GM18517 (cell line): ENCODE measurements around the gene SLC35A4.

Experiments used
- ATAC-seq: cut with Tn5 transposase; IDR thresholded peaks from one replicate; pipeline ENCODE4 v1.9.1; 2021; ENCODE audit warnings: mild to moderate bottlenecking, moderate library complexity; ENCODE audit not compliant: unreplicated experiment

SLC35A4 gene

GRCh38 chr5:140564196-140565023, at the start of gene SLC35A4, which contains the start of gene APBB3:
Gene SLC35A4 (plus strand): TSS chr5:140564828. CDS start chr5:140567170, 2,342 bp downstream.
Gene APBB3 (minus strand): TSS chr5:140564598. CDS start chr5:140564245, 353 bp downstream.
- peak; percentile 77 for ATAC-seq

GRCh38 chr5:140524003-140524402, 40.6 kb upstream of the SLC35A4 start:
- no peak for ATAC-seq

- no peak for ATAC-seq
These were observed 24.4 kb upstream of the SLC35A4 start for GRCh38 chr5:140540227-140540626.

GRCh38 chr5:140542972-140543371, 21.7 kb upstream of the SLC35A4 start:
- ATAC-seq = no peak

- no peak for ATAC-seq
These were observed 19.6 kb upstream of the SLC35A4 start for GRCh38 chr5:140544986-140545385.

GRCh38 chr5:140545606-140546005, 19.0 kb upstream of the SLC35A4 start:
- ATAC-seq = no peak

GRCh38 chr5:140546851-140547507, 17.6 kb upstream of the SLC35A4 start:
- no peak for ATAC-seq

GRCh38 chr5:140547508-140548299, 16.9 kb upstream of the SLC35A4 start, which contains the start of gene EIF4EBP3:
Gene EIF4EBP3 (plus strand): TSS chr5:140547662. CDS start chr5:140547738, 76 bp downstream.
- ATAC-seq = peak; percentile 96

GRCh38 chr5:140548300-140548688, 16.3 kb upstream of the SLC35A4 start:
- no peak for ATAC-seq

GRCh38 chr5:140548791-140549190, 15.8 kb upstream of the SLC35A4 start:
- no peak for ATAC-seq

- no peak for ATAC-seq
These were observed 15.1 kb upstream of the SLC35A4 start for GRCh38 chr5:140549237-140550144.

GRCh38 chr5:140550147-140551079, 14.2 kb upstream of the SLC35A4 start:
- ATAC-seq = no peak

GRCh38 chr5:140551872-140552271, 12.8 kb upstream of the SLC35A4 start:
- ATAC-seq = no peak

GRCh38 chr5:140553657-140554056, 11.0 kb upstream of the SLC35A4 start:
- no peak for ATAC-seq

- ATAC-seq = no peak
These were observed 10.2 kb upstream of the SLC35A4 start for GRCh38 chr5:140554454-140554853.

GRCh38 chr5:140555747-140556312, 8.8 kb upstream of the SLC35A4 start:
- ATAC-seq = no peak

GRCh38 chr5:140556438-140556837, 8.2 kb upstream of the SLC35A4 start:
- ATAC-seq = no peak

- ATAC-seq = peak; percentile 91
These were observed 7.4 kb upstream of the SLC35A4 start, which contains the start of gene SRA1 for GRCh38 chr5:140557136-140557805. Gene SRA1 (minus strand): TSS chr5:140557473. CDS start chr5:140557452, 21 bp downstream.
